CD4-positive, alpha-beta T cell (primary cell): ENCODE results near the gene CIRBP. TPM values are rescaled to one million over a fixed set of nuclear protein-coding genes. Genes with fewer than 3 reads are reported as not detected.

Experiments
- ATAC-seq: fragments of 200-7000 bp; cut with Tn5 transposase; one replicate; pipeline ENCODE4 v1.10.0; 2022; ENCODE audit warnings: mild to moderate bottlenecking; ENCODE audit not compliant: poor library complexity
- CTCF ChIA-PET: fragments of 350-600 bp; sonication (Branson Sonifier 250); formaldehyde crosslinking; loops from one replicate; lab custom pipeline; 2021; ENCODE audit warnings: antibody characterized with exemption, inconsistent platforms; lab: Charles Lee
- POLR2A ChIA-PET: fragments of 350-600 bp; sonication (Branson Sonifier 250); formaldehyde crosslinking; loops from one replicate; lab custom pipeline; 2021; ENCODE audit warnings: antibody characterized with exemption, inconsistent platforms; lab: Charles Lee
- DNase-seq, 14 experiments: peaks; one replicate each; pipeline ENCODE4 v3.0.0-alpha.2; 2013 to 2020; ENCODE audit warnings: mixed read lengths in 2 of 14
- H3K27ac ChIP-seq, 2 donors: one replicate each; pipeline versions ENCODE4 v1.5.1 to v1.7.0; 2013; ENCODE audit warnings: low read length in 2 of 2, low read depth in 1 of 2, mild to moderate bottlenecking in 1 of 2
- H3K27me3 ChIP-seq, 2 experiments: 1 replicate in 1 of 2; 2 replicates in 1 of 2; pipeline versions ENCODE4 v1.6.1 to v1.7.0; 2013; ENCODE audit warnings: low read length in 2 of 2, control low read depth in 1 of 2, mild to moderate bottlenecking in 1 of 2, moderate library complexity in 1 of 2; ENCODE audit not compliant: insufficient read depth in 2 of 2, control insufficient read depth in 1 of 2
- H3K36me3 ChIP-seq: one replicate; pipeline ENCODE4 v1.6.1; 2013; ENCODE audit warnings: low read length, control low read depth; ENCODE audit not compliant: insufficient read depth
- H3K4me1 ChIP-seq: one replicate; pipeline ENCODE4 v1.6.1; 2013; ENCODE audit warnings: low read length, control low read depth; ENCODE audit not compliant: insufficient read depth
- H3K4me3 ChIP-seq: one replicate; pipeline ENCODE4 v1.5.1; 2013; ENCODE audit warnings: mild to moderate bottlenecking, low read length, moderate library complexity
- H3K9me3 ChIP-seq, 2 experiments: 1 replicate in 1 of 2; 2 replicates in 1 of 2; pipeline versions ENCODE4 v1.6.1 to v1.7.0; 2013; ENCODE audit warnings: low read length in 2 of 2, mild to moderate bottlenecking in 2 of 2, control low read depth in 1 of 2, moderate library complexity in 1 of 2; ENCODE audit not compliant: control insufficient read depth in 1 of 2, insufficient read depth in 1 of 2
- H3K27ac Mint-ChIP-seq: one replicate; pipeline ENCODE4 v1.8.0; 2020; ENCODE audit warnings: mixed read lengths
- H3K27me3 Mint-ChIP-seq: one replicate; pipeline ENCODE4 v1.8.0; 2021; ENCODE audit warnings: mixed read lengths
- H3K36me3 Mint-ChIP-seq: one replicate; pipeline ENCODE4 v1.8.0; 2021; ENCODE audit warnings: low read depth, mixed read lengths
- H3K4me1 Mint-ChIP-seq: one replicate; pipeline ENCODE4 v1.8.0; 2021; ENCODE audit warnings: low read depth, mixed read lengths
- H3K4me3 Mint-ChIP-seq: one replicate; pipeline ENCODE4 v1.8.0; 2020; ENCODE audit warnings: mild to moderate bottlenecking, mixed read lengths
- H3K9me3 Mint-ChIP-seq: one replicate; pipeline ENCODE4 v1.8.0; 2020; ENCODE audit warnings: mixed read lengths
- intact Hi-C, 2 experiments: fragments of 100-400 bp; cut with DNase I in 1 of 2; cut with micrococcal nuclease in 1 of 2; formaldehyde crosslinking; loops; one replicate each; pipeline versions ENCODE4 v1.15.1 to v1.9.0; 2023 to 2025; cut with DNase I, micrococcal nuclease
- total RNA-seq, 174 experiments: library from RNA in 2 of 174; stranded (reverse) in 2 of 174; gene quantifications; one replicate each; pipeline ENCODE4 v1.2.3 and lab custom pipeline; 2021 to 2026
- TF ChIP-seq, protein P1 (sequence below): fragments of 200-600 bp; IDR thresholded peaks from one replicate; pipeline ENCODE4 v1.8.0; 2022; ENCODE audit warnings: antibody characterized with exemption, mild to moderate bottlenecking

CIRBP gene
- total RNA-seq, 2 experiments from 2014 or later = 614 to 628 TPM

DNA sequence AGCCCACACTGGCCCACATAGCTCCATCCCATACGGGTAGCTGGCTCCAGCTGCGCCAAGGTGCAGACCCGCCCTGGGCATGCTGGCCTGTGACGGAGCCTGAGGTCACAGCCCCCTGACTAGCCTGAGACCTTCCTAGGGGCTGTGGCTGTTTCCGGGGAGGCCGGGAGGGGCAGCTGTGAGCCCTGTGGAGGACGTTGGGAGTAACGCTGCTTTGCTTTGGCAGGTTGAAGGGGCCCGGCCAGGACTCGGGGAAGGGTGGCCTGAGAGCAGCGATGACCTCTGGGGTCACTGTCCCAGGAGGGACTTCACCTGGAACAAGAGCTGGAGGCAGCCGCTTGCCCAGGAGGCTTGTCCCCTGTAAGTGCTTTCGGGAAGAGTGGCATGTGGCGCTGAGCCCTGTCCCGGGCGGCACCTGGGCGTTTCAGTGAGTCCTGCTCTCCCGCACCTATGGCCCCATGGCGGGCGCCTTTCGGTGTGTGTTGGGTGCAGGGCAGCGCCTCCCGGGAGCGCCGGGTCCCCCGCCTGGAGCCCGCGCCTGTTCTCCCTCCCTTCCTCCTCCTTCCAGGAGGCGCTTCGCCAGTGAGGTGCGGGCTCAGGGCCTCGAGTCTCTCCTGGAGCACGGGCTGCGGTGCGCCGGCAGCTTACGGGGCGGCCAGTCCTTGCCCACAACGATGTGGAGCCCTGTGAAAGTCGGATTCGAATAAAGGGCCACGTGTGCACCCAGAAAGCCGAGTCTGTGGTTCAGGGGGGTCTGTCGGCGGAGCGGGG lies 5.1 kb downstream of the CIRBP start:
- Histone ChIP-seq H3K36me3 (peaks cover 75% of the 10 kb centered on the region), H3K4me1 (peaks cover 74% of the 10 kb centered on the region), H3K9me3 (no peaks in the 10 kb centered on the region), H3K4me3 (no peak overlapping the region), H3K27ac (peak overlapping the region; percentile 52 to 80), H3K27me3 (no peaks in the 10 kb centered on the region)
- peak overlapping the region; percentile 81 for H3K4me3 Mint-ChIP-seq
- no peaks in the 10 kb centered on the region for H3K27me3 Mint-ChIP-seq
- DNase-seq = peak in 2 of 14 experiments; percentile 26 to 57
- peak overlapping the region; percentile 82 for H3K27ac Mint-ChIP-seq
- ChIA-PET CTCF (interaction anchor here (4.3 kb wide), 1 partner anchor 30 kb away, joined by 26 read pairs; no protein-coding TSS in a partner anchor), POLR2A (interaction anchor here (0.7 to 1.8 kb wide), 4 partner anchors 30 to 207 kb away, joined by 3 to 16 read pairs (median 4); no protein-coding TSS in a partner anchor)
- H3K4me1 Mint-ChIP-seq = peaks cover 54% of the 10 kb centered on the region
- H3K36me3 Mint-ChIP-seq = peaks cover 73% of the 10 kb centered on the region
- H3K9me3 Mint-ChIP-seq = no peaks in the 10 kb centered on the region
- ATAC-seq = no peak
- intact Hi-C loops = loop anchor here (10.0 kb wide), 2 partner anchors 131 to 201 kb away; partner anchors contain the start of genes C19orf25 (in 1 of the 2), DAZAP1 (in 1 of the 2) and GAMT (in 1 of the 2)
- TF ChIP-seq, protein P1, sequence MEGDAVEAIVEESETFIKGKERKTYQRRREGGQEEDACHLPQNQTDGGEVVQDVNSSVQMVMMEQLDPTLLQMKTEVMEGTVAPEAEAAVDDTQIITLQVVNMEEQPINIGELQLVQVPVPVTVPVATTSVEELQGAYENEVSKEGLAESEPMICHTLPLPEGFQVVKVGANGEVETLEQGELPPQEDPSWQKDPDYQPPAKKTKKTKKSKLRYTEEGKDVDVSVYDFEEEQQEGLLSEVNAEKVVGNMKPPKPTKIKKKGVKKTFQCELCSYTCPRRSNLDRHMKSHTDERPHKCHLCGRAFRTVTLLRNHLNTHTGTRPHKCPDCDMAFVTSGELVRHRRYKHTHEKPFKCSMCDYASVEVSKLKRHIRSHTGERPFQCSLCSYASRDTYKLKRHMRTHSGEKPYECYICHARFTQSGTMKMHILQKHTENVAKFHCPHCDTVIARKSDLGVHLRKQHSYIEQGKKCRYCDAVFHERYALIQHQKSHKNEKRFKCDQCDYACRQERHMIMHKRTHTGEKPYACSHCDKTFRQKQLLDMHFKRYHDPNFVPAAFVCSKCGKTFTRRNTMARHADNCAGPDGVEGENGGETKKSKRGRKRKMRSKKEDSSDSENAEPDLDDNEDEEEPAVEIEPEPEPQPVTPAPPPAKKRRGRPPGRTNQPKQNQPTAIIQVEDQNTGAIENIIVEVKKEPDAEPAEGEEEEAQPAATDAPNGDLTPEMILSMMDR = no peak

DNA sequence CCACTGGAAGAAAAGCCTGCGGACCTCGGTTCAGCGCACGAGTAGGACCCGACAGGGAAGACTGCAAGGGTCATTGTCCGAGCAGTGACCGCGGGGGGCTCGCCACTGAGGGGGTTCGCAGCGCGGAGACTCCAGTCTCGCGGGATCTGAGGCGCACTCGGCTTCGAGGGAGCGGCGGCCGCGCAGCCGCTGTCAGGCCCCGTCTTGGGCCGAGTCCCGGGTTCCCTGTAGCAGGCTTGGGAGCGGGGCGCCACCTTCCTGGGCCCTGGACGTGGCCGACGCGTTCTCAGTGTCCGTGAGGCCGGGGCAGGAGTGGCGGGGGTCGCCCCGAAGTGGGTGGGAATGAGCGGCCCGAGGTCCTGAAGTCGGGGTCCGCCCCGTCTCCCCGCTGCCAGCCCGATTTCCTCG lies 5.7 kb downstream of the CIRBP start:
- Mint-ChIP-seq H3K36me3 (peaks cover 76% of the 10 kb centered on the region), H3K9me3 (no peaks in the 10 kb centered on the region)
- peaks cover 78% of the 10 kb centered on the region for H3K36me3 ChIP-seq

More for the DNA sequence above, 5.7 kb downstream of the CIRBP start:
- peak overlapping the region; percentile 52 to 80 for H3K27ac ChIP-seq
- ChIA-PET POLR2A (interaction anchor here (0.6 to 1.8 kb wide), 33 partner anchors 9 to 1153 kb away, joined by 3 to 25 read pairs (median 4); partner anchors contain the start of genes ABCA7, ARHGAP45, ATP5F1D and CNN2), CTCF (interaction anchor here (0.7 to 4.3 kb wide), 4 partner anchors 9 to 31 kb away, joined by 3 to 26 read pairs (median 10); no protein-coding TSS in a partner anchor)
- TF ChIP-seq, protein P1 = no peak
- H3K9me3 ChIP-seq = no peaks in the 10 kb centered on the region
- H3K27me3 ChIP-seq = no peaks in the 10 kb centered on the region
- ATAC-seq (no peak), DNase-seq (peak in 2 of 14 experiments; percentile 41 to 71)
- Mint-ChIP-seq H3K4me1 (peaks cover 58% of the 10 kb centered on the region), H3K27ac (peak overlapping the region; percentile 96), H3K4me3 (peak overlapping the region; percentile 72), H3K27me3 (no peaks in the 10 kb centered on the region)
- H3K4me1 ChIP-seq = peaks cover 77% of the 10 kb centered on the region
- intact Hi-C loops = loop anchor here (5.0 to 10.0 kb wide), 4 partner anchors 77 to 200 kb away; partner anchors contain the start of genes C19orf25 (in 1 of the 2), DAZAP1 (in 1 of the 2), GAMT (in 1 of the 2) and RPS15 (in 1 of the 2)
- H3K4me3 ChIP-seq = peak overlapping the region; percentile 32
